ENCODE results near the gene LAMA2.
"Not testable (repeated sequence)": the region's sequence is repeated elsewhere in the genome, so short reads cannot be mapped to it uniquely, and the experiment has no call there.

Gene LAMA2

DNA sequence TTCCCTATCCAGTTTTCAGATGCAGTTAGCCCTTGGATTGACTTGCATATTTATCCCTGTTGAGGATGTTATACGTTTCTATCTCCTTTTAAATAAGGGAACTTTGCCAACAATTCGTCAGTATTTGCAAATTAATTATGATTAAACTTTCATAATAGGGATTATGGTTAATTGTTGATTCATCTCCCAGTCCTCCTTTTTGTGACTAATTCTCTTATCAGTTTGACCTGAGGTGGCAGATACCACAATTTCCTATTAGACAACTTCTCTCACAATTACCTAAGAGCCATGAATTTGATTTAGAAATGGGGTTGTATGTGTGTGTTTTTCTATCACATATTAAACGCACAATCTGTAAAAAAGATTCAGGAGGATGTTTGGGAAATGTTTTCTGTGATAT, 172.9 kb downstream of the LAMA2 start:
- no peak overlapping the region for H3K27ac ChIP-seq
- no peak for TF ChIP-seq CTCF (IDR thresholded peaks at IDR 0.05)
- H3K4me3 ChIP-seq, result no peak overlapping the region
- no peak for DNase-seq (ENCODE audit: low spot score)

DNA sequence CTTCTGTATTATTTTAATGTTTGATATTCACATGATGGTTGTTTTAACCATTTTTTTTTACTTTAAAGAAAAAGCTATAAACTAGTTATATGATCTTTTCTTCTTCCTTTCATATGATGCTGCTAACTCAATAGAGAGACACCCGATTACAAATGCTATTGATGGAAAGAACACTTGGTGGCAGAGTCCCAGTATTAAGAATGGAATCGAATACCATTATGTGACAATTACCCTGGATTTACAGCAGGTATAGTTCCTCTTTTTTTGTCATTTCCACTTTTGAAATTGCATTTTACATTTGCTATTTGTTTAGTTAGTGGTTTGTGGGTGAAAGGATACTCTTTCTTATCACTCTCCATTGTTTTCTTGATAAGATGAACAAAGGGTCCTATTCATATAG, 176.7 kb downstream of the LAMA2 start:
- no peak overlapping the region for H3K4me3 ChIP-seq
- TF ChIP-seq CTCF (IDR thresholded peaks at IDR 0.05), result no peak
- no peak for DNase-seq (ENCODE audit: low spot score)
- H3K27ac ChIP-seq, result no peak overlapping the region

- Histone ChIP-seq H3K27ac (no peak overlapping the region), H3K4me3 (no peak overlapping the region)
- no peak for TF ChIP-seq CTCF (IDR thresholded peaks at IDR 0.05)
- DNase-seq (ENCODE audit: low spot score), result no peak
These were observed 186.1 kb downstream of the LAMA2 start for GRCh38 chr6:129069006-129069405.

DNA sequence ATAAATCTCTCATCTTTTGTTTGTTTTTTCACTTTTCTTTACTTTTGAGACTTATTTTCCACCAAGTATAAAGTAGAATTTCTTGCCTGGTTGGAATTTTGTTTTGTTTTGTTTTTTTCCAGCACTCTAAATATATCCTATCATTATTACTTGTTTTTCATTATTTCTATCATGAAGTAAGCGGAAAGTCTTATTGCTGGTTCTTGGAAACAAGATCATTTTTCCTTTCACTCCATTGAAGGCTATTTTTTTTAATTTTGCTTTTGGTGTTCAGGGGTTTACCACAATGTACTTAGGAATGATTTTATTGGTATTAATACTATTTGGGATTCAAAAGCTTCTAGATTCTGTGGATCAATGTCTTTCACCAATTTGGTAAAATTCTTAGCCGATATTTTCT, 190.1 kb downstream of the LAMA2 start:
- no peak for TF ChIP-seq CTCF (IDR thresholded peaks at IDR 0.05)
- H3K4me3 ChIP-seq, result no peak overlapping the region
- no peak for DNase-seq (ENCODE audit: low spot score)
- no peak overlapping the region for H3K27ac ChIP-seq

DNA sequence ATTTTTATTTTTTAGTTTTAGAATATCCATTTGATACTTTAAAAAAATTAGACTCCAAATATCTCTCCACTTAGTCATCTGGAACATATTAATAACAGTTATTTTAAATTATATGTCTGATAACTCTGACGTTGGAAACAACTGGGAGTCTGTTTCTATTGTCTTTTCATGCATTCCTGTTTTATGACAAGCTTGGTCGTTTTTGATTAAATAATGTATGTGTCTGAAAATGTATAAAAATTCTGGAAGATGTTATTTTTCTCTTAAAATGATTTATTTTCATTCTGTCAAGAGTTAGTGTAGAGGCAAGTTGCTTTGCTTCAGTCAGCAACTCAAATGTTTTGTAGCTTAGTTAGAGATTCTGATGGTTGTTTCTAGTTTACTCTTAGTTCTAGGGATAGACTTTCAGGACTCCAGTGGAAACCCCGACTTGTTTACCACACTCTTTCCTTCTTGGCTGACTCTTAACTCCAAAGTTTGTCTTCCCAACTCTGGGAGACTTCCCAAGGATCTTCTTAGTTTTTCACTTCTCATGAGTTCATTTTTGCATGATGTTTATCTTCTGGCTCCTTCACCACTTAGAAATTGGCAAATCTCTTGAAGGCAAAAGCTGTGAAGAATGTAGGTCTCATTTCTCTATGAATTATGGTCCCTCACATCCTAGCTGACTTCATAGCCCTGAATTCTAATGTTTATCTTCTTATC, 190.9 kb downstream of the LAMA2 start:
- Histone ChIP-seq H3K4me3 (no peak overlapping the region), H3K27ac (peak overlapping the region in 1 of 2 donors; percentile 36)
- DNase-seq (ENCODE audit: low spot score), result no peak
- no peak for TF ChIP-seq CTCF (IDR thresholded peaks at IDR 0.05)

- TF ChIP-seq CTCF (IDR thresholded peaks at IDR 0.05), result no peak
- Histone ChIP-seq H3K4me3 (no peak overlapping the region), H3K27ac (no peak overlapping the region)
- no peak for DNase-seq (ENCODE audit: low spot score)
These were observed 201.5 kb downstream of the LAMA2 start for GRCh38 chr6:129084406-129084805.

DNA sequence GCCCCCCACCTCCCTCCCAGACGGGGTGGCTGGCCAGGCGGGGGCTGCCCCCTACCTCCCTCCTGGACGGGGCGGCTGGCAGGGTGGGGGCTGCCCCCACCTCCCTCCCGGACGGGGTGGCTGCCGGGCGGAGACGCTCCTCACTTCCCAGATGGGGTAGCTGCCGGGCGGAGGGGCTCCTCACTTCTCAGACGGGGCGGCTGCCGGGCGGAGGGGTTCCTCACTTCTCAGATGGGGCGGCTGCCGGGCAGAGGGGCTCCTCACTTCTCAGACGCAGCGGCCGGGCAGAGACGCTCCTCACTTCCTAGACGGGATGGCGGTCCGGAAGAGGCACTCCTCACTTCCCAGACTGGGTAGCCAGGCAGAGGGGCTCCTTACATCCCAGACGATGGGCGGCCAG, 205.5 kb downstream of the LAMA2 start:
- not testable (repeated sequence) for H3K27ac ChIP-seq; DNase-seq (ENCODE audit: low spot score); H3K4me3 ChIP-seq

Data from coronary artery (tissue), 2 donors.